B cell (primary cell): ENCODE results near the gene SEPTIN5.

Experiments used
- CTCF ChIP-seq: fragments of 200-600 bp; IDR thresholded peaks from one replicate; pipeline ENCODE4 v1.8.0; 2022; ENCODE audit warnings: antibody characterized with exemption, mild to moderate bottlenecking
- EZH2 ChIP-seq: IDR thresholded peaks from 2 replicates; pipeline ENCODE4 v1.6.1; 2012; ENCODE audit warnings: borderline replicate concordance, low read depth, mild to moderate bottlenecking, moderate library complexity, low read length; ENCODE audit not compliant: insufficient read depth, poor library complexity, severe bottlenecking

- TF ChIP-seq EZH2 (no peak), CTCF (no peak)
These were observed 44.7 kb downstream of the SEPTIN5 start for GRCh38 chr22:19758896-19759426.
